Measurements from ENCODE around the gene CADM4. TPM values are rescaled to one million over a fixed set of nuclear protein-coding genes. Genes with fewer than 3 reads are reported as not detected.

CADM4 gene
- total RNA-seq, 1 experiment from 2014 or later, result 28.7 TPM

DNA sequence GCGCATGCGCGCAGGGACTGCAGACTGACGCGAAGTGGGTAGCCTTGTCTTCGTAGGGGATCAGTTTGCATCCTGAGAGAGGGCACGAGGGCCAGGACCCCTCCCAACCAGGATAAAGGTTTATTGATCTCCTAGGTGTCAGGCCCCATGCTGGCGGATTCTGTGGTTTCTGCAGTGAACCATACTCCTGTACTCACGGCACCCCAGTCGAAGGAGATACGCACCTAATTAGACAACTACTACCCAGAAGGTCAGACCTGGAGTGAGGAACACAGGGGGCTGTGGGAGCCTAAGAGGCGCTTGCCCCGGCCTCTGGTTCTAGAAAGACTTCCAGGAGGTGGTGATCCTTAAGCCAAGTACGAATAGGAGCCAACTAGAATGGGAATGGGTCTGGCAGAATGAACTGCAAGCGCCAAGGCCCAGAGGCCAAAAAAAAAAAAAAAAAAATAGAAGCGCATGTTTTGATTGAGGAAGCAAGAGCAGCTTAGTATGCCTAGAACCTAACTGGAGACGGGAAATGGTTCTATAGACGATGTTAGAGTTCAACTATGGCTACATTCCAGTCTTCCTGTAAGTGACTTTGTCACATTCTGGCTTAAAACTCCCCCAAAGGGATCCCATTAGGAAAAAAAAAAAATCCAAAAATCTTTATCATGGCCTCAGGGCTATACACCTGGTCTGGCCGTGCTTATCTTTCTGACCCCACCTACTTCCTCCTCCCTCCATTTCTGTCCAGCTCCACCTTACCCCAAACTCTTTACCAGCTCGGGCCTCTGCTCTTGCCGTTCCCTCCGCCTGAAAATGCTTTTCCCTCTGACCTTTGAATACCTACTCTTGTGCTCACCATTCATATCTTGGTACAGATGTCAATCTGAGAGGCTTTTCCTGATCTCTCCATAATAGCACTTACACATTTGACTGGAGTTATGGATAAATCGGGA, 19.3 kb downstream of the CADM4 start:
- no peak for DNase-seq (ENCODE audit: low spot score)
- intact Hi-C loops (cut with micrococcal nuclease; ENCODE audit: unreplicated experiment), result no loop called here
- CTCF ChIA-PET, result interaction anchor here (0.9 kb wide), 1 partner anchor 101 kb away, joined by 3 read pairs; no protein-coding TSS in a partner anchor
- H3K4me1 ChIP-seq (ENCODE audit: insufficient read depth, low read length, poor library complexity, severe bottlenecking), result peaks cover 9% of the 10 kb centered on the region
- POLR2A ChIA-PET (ENCODE audit: low non-redundant PET), result no interaction called here
- no peaks in the 10 kb centered on the region for H3K27me3 ChIP-seq (replicated peaks; ENCODE audit: insufficient read depth, low read depth, low read length, poor library complexity)
- H3K4me3 ChIP-seq (ENCODE audit: low read depth, low read length, poor library complexity, severe bottlenecking), result peak overlapping the region; percentile 60
- BruUV-seq (replicated peaks), result TSS peak; percentile 73
- no peak for TF ChIP-seq EZH2 (IDR thresholded peaks at IDR 0.05; ENCODE audit: borderline replicate concordance, low read depth, low read length, poor library complexity, severe bottlenecking)
- TF ChIP-seq, protein P1, sequence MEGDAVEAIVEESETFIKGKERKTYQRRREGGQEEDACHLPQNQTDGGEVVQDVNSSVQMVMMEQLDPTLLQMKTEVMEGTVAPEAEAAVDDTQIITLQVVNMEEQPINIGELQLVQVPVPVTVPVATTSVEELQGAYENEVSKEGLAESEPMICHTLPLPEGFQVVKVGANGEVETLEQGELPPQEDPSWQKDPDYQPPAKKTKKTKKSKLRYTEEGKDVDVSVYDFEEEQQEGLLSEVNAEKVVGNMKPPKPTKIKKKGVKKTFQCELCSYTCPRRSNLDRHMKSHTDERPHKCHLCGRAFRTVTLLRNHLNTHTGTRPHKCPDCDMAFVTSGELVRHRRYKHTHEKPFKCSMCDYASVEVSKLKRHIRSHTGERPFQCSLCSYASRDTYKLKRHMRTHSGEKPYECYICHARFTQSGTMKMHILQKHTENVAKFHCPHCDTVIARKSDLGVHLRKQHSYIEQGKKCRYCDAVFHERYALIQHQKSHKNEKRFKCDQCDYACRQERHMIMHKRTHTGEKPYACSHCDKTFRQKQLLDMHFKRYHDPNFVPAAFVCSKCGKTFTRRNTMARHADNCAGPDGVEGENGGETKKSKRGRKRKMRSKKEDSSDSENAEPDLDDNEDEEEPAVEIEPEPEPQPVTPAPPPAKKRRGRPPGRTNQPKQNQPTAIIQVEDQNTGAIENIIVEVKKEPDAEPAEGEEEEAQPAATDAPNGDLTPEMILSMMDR (conservative IDR thresholded peaks at IDR 0.05; ENCODE audit: low read depth, low read length), result no peak
- peak overlapping the region; percentile 96 for H3K27ac ChIP-seq (ENCODE audit: low read depth, low read length, poor library complexity, severe bottlenecking)
- no peaks in the 10 kb centered on the region for H3K9me3 ChIP-seq (ENCODE audit: low read depth, low read length, poor library complexity, severe bottlenecking)
- peaks cover 6% of the 10 kb centered on the region for H3K36me3 ChIP-seq (ENCODE audit: insufficient read depth, low read length, poor library complexity, severe bottlenecking)

DNA sequence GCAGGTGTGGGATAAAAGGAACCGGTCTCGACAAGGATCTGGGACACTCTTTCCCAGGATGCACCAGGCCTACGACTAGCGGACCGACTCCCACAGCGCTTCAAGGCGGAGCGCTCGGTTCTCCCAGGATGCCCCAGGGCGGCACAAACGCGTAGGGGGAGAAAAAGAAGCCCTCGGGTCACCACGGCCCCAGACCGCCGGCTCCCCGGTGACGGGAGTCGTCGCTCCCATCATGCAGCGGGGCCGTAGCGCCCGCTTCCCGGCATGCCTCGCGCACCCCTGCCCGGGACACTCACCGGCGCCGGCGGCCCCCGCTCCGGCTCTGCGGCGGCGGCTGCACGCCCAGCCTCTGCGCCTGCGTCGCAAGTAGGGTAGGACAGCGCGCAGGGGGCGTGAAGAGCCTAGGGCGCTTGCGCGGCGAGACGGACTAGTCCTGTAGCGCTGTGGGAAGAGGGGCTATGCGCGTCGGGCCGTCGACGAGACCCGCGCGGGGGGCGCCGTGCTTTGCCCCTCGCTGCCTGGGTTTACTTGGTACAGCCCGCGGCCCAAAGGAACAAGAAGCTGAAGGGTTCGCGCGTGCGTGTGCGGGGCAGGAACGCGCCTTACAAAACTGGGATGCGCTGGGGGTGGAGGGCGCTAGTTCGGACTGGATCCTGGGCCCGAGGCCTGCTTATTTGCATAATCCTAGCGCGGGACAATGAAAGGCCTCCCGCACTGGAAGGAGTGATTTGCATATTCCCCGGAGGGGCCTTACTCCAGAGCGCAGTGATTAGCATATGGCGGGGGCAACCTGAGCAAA, 20.2 kb downstream of the CADM4 start, which contains the start of gene ZNF428:
TSS of gene ZNF428 (minus strand) at position 368 of the 799 bp plus-strand sequence. CDS start 5,325 bp downstream, outside the sequence.
- ChIA-PET POLR2A (ENCODE audit: low non-redundant PET) (no interaction called here), CTCF (interaction anchor here (0.9 kb wide), 1 partner anchor 102 kb away, joined by 3 read pairs; no protein-coding TSS in a partner anchor)
- BruUV-seq (replicated peaks), result no TSS peak
- peak; percentile 98 for DNase-seq (ENCODE audit: low spot score)
- H3K27ac ChIP-seq (ENCODE audit: low read depth, low read length, poor library complexity, severe bottlenecking), result peak within 1 kb of the TSS; percentile 96
- H3K9me3 ChIP-seq (ENCODE audit: low read depth, low read length, poor library complexity, severe bottlenecking), result no peaks in the 10 kb centered on the region
- peak within 1 kb of the TSS; percentile 60 for H3K4me3 ChIP-seq (ENCODE audit: low read depth, low read length, poor library complexity, severe bottlenecking)
- H3K36me3 ChIP-seq (ENCODE audit: insufficient read depth, low read length, poor library complexity, severe bottlenecking), result peaks cover 4% of the 10 kb centered on the region
- no peak for TF ChIP-seq EZH2 (IDR thresholded peaks at IDR 0.05; ENCODE audit: borderline replicate concordance, low read depth, low read length, poor library complexity, severe bottlenecking)
- TF ChIP-seq, protein P1 (conservative IDR thresholded peaks at IDR 0.05; ENCODE audit: low read depth, low read length), result no peak
- intact Hi-C loops (cut with micrococcal nuclease; ENCODE audit: unreplicated experiment), result loop anchor here (1.0 kb wide), 1 partner anchor 23 kb away; the partner anchor contains the start of genes IRGQ and ZNF576
- no peaks in the 10 kb centered on the region for H3K27me3 ChIP-seq (replicated peaks; ENCODE audit: insufficient read depth, low read depth, low read length, poor library complexity)
- peaks cover 9% of the 10 kb centered on the region for H3K4me1 ChIP-seq (ENCODE audit: insufficient read depth, low read length, poor library complexity, severe bottlenecking)

DNA sequence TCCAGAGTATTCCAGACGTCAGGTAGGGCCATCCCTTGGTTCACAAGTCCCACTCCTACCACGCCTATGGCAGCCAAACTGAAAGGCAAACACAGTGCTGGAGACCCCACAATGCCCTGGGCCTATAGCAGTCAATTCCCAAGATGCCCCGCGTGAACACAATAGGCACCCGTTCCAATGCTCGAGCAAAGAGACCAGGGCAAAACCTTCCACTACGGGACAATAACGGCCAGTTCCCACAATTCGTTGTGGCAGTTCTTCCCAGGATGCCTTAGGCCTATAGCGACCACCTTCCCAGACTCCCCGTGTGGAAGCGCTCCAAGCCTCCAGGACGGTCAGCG, 20.8 kb downstream of the CADM4 start:
- peak; percentile 84 for DNase-seq (ENCODE audit: low spot score)
- intact Hi-C loops (cut with micrococcal nuclease; ENCODE audit: unreplicated experiment), result loop anchor here (1.0 kb wide), 1 partner anchor 23 kb away; the partner anchor contains the start of genes IRGQ and ZNF576
- Histone ChIP-seq H3K4me1 (ENCODE audit: insufficient read depth, low read length, poor library complexity, severe bottlenecking) (peaks cover 9% of the 10 kb centered on the region), H3K36me3 (ENCODE audit: insufficient read depth, low read length, poor library complexity, severe bottlenecking) (no peaks in the 10 kb centered on the region), H3K27me3 (replicated peaks; ENCODE audit: insufficient read depth, low read depth, low read length, poor library complexity) (no peaks in the 10 kb centered on the region), H3K27ac (ENCODE audit: low read depth, low read length, poor library complexity, severe bottlenecking) (peak overlapping the region; percentile 96), H3K4me3 (ENCODE audit: low read depth, low read length, poor library complexity, severe bottlenecking) (peak overlapping the region; percentile 60), H3K9me3 (ENCODE audit: low read depth, low read length, poor library complexity, severe bottlenecking) (no peaks in the 10 kb centered on the region)
- ChIA-PET POLR2A (ENCODE audit: low non-redundant PET) (no interaction called here), CTCF (no interaction called here)
- TSS peak; percentile 60 for BruUV-seq (replicated peaks)
- TF ChIP-seq, protein P1 (conservative IDR thresholded peaks at IDR 0.05; ENCODE audit: low read depth, low read length), result no peak
- no peak for TF ChIP-seq EZH2 (IDR thresholded peaks at IDR 0.05; ENCODE audit: borderline replicate concordance, low read depth, low read length, poor library complexity, severe bottlenecking)
